WTC11 (cell line): Measurements from ENCODE around the gene FRA10AC1. TPM values are rescaled to one million over a fixed set of nuclear protein-coding genes. Genes with fewer than 3 reads are reported as not detected.
"Not testable (repeated sequence)": the region's sequence is repeated elsewhere in the genome, so short reads cannot be mapped to it uniquely, and the experiment has no call there.

ENCODE experiments used
- ATAC-seq: fragments of 200-7000 bp; cut with Tn5 transposase; 2 replicates; pipeline ENCODE4 v1.10.0; 2021; ENCODE audit warnings: mild to moderate bottlenecking, moderate library complexity
- CTCF ChIA-PET: fragments of 300-600 bp; sonication (Branson Sonifier 250); formaldehyde crosslinking; loops from one replicate; lab custom pipeline; 2021; ENCODE audit warnings: antibody characterized with exemption; lab: Charles Lee
- POLR2A ChIA-PET: fragments of 350-600 bp; sonication (Branson Sonifier 250); formaldehyde crosslinking; loops from one replicate; lab custom pipeline; 2021; ENCODE audit warnings: antibody characterized with exemption; lab: Charles Lee
- DNase-seq: peaks from one replicate; pipeline ENCODE4 v3.0.0; 2021; ENCODE audit warnings: low spot score
- H3K27ac Mint-ChIP-seq: 2 replicates; pipeline ENCODE4 v1.8.0; 2021; ENCODE audit warnings: mixed read lengths
- H3K27me3 Mint-ChIP-seq: 2 replicates; pipeline ENCODE4 v1.8.0; 2021; ENCODE audit warnings: low read depth, mild to moderate bottlenecking, moderate library complexity, mixed read lengths
- H3K36me3 Mint-ChIP-seq: 2 replicates; pipeline ENCODE4 v1.8.0; 2021; ENCODE audit warnings: mixed read lengths
- H3K4me1 Mint-ChIP-seq: 2 replicates; pipeline ENCODE4 v1.8.0; 2022; ENCODE audit warnings: mixed read lengths
- H3K4me3 Mint-ChIP-seq: 2 replicates; pipeline ENCODE4 v1.8.0; 2021; ENCODE audit warnings: mild to moderate bottlenecking, moderate library complexity, mixed read lengths
- H3K9me3 Mint-ChIP-seq: 2 replicates; pipeline ENCODE4 v1.8.0; 2021; ENCODE audit warnings: mixed read lengths
- CBFB ChIP-seq: sonication (generic); formaldehyde crosslinking; IDR thresholded peaks from 2 replicates; pipeline ENCODE4 v1.8.1; 2022; ENCODE audit warnings: mild to moderate bottlenecking, low read depth, missing genetic modification reagents
- CREM ChIP-seq: sonication (generic); formaldehyde crosslinking; IDR thresholded peaks from 2 replicates; pipeline ENCODE4 v1.8.1; 2022; ENCODE audit warnings: mild to moderate bottlenecking, missing genetic modification reagents, moderate library complexity
- HMGXB4 ChIP-seq: sonication (generic); formaldehyde crosslinking; IDR thresholded peaks from 2 replicates; pipeline ENCODE4 v1.8.1; 2023; ENCODE audit warnings: mild to moderate bottlenecking, moderate library complexity, missing genetic modification reagents
- MYBL2 ChIP-seq: sonication (generic); formaldehyde crosslinking; IDR thresholded peaks from 2 replicates; pipeline ENCODE4 v1.8.1; 2023; ENCODE audit warnings: mild to moderate bottlenecking, moderate library complexity, missing genetic modification reagents
- OVOL2 ChIP-seq: fragments of 250-450 bp; sonication (Bioruptor Pico); IDR thresholded peaks from 2 replicates; pipeline ENCODE4 v1.9.0; 2021; ENCODE audit warnings: mild to moderate bottlenecking, borderline replicate concordance
- TEAD1 ChIP-seq: sonication (generic); formaldehyde crosslinking; IDR thresholded peaks from 2 replicates; pipeline ENCODE4 v1.8.0; 2022; ENCODE audit warnings: mild to moderate bottlenecking, missing genetic modification reagents
- USF2 ChIP-seq: sonication (generic); formaldehyde crosslinking; IDR thresholded peaks from 2 replicates; pipeline ENCODE4 v1.8.1; 2023; ENCODE audit warnings: mild to moderate bottlenecking, missing genetic modification reagents, moderate library complexity
- ZNF219 ChIP-seq: sonication (generic); formaldehyde crosslinking; IDR thresholded peaks from 2 replicates; pipeline ENCODE4 v1.8.0; 2023; ENCODE audit warnings: missing genetic modification reagents, mild to moderate bottlenecking, borderline replicate concordance
- ZNF396 ChIP-seq: fragments of 250-450 bp; sonication (Bioruptor Pico); IDR thresholded peaks from 2 replicates; pipeline ENCODE4 v1.8.0; 2021; ENCODE audit warnings: mild to moderate bottlenecking, moderate library complexity, borderline replicate concordance
- total RNA-seq: library from RNA; stranded (reverse); gene quantifications from 3 replicates; pipeline ENCODE4 v1.2.3, GENCODE V29; 2021
- TF ChIP-seq, protein P1 (sequence below): sonication (generic); formaldehyde crosslinking; IDR thresholded peaks from 2 replicates; pipeline ENCODE4 v1.8.0; 2022; ENCODE audit warnings: mild to moderate bottlenecking, missing genetic modification reagents
- TF ChIP-seq, protein P2 (sequence below): sonication (generic); formaldehyde crosslinking; IDR thresholded peaks from 2 replicates; pipeline ENCODE4 v1.8.1; 2023; ENCODE audit warnings: mild to moderate bottlenecking, missing genetic modification reagents
- TF ChIP-seq, protein P3 (sequence below): fragments of 250-450 bp; sonication (Bioruptor Pico); IDR thresholded peaks from 2 replicates; pipeline ENCODE4 v1.9.0; 2021; ENCODE audit warnings: mild to moderate bottlenecking, borderline replicate concordance
- TF ChIP-seq, protein P4 (sequence below): sonication (generic); formaldehyde crosslinking; IDR thresholded peaks from 2 replicates; pipeline ENCODE4 v1.8.1; 2023; ENCODE audit warnings: mild to moderate bottlenecking, missing genetic modification reagents, borderline replicate concordance
- TF ChIP-seq, protein P5 (sequence below): sonication (generic); formaldehyde crosslinking; IDR thresholded peaks from 2 replicates; pipeline ENCODE4 v1.8.0; 2023; ENCODE audit warnings: missing genetic modification reagents, mild to moderate bottlenecking, borderline replicate concordance

Gene FRA10AC1
- total RNA-seq, 1 experiment from 2014 or later, result 14.1 TPM

- ATAC-seq, result no peak
- Mint-ChIP-seq H3K9me3 (no peaks in the 10 kb centered on the region), H3K27ac (no peak overlapping the region), H3K27me3 (no peaks in the 10 kb centered on the region; the same call in 1 of the 2 replicates), H3K4me3 (no peak overlapping the region), H3K36me3 (peaks cover 11% of the 10 kb centered on the region), H3K4me1 (peaks cover 14% of the 10 kb centered on the region)
- POLR2A ChIA-PET, result interaction anchor here (0.6 to 1.1 kb wide), 3 partner anchors 19 to 220 kb away, joined by 3 to 6 read pairs (median 4); partner anchors contain the start of gene MYOF
- no peak for DNase-seq
- TF ChIP-seq OVOL2 (CRISPR knock-in tag) (no peak), CREM (no peak), MYBL2 (CRISPR knock-in tag) (no peak), ZNF219 (CRISPR knock-in tag) (no peak)
- TF ChIP-seq, protein P1, sequence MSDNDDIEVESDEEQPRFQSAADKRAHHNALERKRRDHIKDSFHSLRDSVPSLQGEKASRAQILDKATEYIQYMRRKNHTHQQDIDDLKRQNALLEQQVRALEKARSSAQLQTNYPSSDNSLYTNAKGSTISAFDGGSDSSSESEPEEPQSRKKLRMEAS (CRISPR knock-in tag), result no peak
- TF ChIP-seq, protein P2, sequence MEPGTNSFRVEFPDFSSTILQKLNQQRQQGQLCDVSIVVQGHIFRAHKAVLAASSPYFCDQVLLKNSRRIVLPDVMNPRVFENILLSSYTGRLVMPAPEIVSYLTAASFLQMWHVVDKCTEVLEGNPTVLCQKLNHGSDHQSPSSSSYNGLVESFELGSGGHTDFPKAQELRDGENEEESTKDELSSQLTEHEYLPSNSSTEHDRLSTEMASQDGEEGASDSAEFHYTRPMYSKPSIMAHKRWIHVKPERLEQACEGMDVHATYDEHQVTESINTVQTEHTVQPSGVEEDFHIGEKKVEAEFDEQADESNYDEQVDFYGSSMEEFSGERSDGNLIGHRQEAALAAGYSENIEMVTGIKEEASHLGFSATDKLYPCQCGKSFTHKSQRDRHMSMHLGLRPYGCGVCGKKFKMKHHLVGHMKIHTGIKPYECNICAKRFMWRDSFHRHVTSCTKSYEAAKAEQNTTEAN, result no peak
- TF ChIP-seq, protein P3, sequence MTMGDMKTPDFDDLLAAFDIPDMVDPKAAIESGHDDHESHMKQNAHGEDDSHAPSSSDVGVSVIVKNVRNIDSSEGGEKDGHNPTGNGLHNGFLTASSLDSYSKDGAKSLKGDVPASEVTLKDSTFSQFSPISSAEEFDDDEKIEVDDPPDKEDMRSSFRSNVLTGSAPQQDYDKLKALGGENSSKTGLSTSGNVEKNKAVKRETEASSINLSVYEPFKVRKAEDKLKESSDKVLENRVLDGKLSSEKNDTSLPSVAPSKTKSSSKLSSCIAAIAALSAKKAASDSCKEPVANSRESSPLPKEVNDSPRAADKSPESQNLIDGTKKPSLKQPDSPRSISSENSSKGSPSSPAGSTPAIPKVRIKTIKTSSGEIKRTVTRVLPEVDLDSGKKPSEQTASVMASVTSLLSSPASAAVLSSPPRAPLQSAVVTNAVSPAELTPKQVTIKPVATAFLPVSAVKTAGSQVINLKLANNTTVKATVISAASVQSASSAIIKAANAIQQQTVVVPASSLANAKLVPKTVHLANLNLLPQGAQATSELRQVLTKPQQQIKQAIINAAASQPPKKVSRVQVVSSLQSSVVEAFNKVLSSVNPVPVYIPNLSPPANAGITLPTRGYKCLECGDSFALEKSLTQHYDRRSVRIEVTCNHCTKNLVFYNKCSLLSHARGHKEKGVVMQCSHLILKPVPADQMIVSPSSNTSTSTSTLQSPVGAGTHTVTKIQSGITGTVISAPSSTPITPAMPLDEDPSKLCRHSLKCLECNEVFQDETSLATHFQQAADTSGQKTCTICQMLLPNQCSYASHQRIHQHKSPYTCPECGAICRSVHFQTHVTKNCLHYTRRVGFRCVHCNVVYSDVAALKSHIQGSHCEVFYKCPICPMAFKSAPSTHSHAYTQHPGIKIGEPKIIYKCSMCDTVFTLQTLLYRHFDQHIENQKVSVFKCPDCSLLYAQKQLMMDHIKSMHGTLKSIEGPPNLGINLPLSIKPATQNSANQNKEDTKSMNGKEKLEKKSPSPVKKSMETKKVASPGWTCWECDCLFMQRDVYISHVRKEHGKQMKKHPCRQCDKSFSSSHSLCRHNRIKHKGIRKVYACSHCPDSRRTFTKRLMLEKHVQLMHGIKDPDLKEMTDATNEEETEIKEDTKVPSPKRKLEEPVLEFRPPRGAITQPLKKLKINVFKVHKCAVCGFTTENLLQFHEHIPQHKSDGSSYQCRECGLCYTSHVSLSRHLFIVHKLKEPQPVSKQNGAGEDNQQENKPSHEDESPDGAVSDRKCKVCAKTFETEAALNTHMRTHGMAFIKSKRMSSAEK, result no peak
- TF ChIP-seq, protein P4, sequence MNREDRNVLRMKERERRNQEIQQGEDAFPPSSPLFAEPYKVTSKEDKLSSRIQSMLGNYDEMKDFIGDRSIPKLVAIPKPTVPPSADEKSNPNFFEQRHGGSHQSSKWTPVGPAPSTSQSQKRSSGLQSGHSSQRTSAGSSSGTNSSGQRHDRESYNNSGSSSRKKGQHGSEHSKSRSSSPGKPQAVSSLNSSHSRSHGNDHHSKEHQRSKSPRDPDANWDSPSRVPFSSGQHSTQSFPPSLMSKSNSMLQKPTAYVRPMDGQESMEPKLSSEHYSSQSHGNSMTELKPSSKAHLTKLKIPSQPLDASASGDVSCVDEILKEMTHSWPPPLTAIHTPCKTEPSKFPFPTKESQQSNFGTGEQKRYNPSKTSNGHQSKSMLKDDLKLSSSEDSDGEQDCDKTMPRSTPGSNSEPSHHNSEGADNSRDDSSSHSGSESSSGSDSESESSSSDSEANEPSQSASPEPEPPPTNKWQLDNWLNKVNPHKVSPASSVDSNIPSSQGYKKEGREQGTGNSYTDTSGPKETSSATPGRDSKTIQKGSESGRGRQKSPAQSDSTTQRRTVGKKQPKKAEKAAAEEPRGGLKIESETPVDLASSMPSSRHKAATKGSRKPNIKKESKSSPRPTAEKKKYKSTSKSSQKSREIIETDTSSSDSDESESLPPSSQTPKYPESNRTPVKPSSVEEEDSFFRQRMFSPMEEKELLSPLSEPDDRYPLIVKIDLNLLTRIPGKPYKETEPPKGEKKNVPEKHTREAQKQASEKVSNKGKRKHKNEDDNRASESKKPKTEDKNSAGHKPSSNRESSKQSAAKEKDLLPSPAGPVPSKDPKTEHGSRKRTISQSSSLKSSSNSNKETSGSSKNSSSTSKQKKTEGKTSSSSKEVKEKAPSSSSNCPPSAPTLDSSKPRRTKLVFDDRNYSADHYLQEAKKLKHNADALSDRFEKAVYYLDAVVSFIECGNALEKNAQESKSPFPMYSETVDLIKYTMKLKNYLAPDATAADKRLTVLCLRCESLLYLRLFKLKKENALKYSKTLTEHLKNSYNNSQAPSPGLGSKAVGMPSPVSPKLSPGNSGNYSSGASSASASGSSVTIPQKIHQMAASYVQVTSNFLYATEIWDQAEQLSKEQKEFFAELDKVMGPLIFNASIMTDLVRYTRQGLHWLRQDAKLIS, result no peak
- TF ChIP-seq, all 79 proteins: peak for 0
- CTCF ChIA-PET, result interaction anchor here (0.7 to 2.5 kb wide), 10 partner anchors 18 to 157 kb away, joined by 3 to 38 read pairs (median 4); partner anchors contain the start of gene LGI1
Measured at GRCh38 chr10:93701866-93702209, 554 bp downstream of the FRA10AC1 start.

DNA sequence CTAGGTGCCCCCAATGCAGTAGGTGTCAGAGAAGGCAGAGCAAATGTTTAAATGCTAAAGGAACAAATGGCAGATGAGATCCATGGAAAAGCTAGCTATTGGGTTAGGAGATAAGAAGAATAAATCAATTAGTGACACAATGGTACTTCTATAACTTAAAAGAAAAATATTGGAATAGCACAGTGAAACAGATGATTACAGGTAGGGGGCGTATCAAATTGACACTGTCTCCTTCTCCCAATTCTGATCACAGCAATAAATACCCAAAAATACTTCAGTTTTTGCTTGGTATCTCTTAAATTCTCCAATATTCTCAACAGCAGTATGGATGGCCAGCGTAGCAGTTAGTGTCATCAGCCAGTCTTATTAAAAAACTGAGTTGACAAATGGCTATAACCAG is 5.2 kb downstream of the FRA10AC1 start:
- POLR2A ChIA-PET, result no interaction called here
- H3K36me3 Mint-ChIP-seq, result peaks cover 32% of the 10 kb centered on the region
- H3K27ac Mint-ChIP-seq, result no peak overlapping the region
- H3K9me3 Mint-ChIP-seq, result no peaks in the 10 kb centered on the region
- no peak for TF ChIP-seq ZNF219 (CRISPR knock-in tag)
- TF ChIP-seq ZNF396 (CRISPR knock-in tag), result no peak
- TF ChIP-seq, protein P5, sequence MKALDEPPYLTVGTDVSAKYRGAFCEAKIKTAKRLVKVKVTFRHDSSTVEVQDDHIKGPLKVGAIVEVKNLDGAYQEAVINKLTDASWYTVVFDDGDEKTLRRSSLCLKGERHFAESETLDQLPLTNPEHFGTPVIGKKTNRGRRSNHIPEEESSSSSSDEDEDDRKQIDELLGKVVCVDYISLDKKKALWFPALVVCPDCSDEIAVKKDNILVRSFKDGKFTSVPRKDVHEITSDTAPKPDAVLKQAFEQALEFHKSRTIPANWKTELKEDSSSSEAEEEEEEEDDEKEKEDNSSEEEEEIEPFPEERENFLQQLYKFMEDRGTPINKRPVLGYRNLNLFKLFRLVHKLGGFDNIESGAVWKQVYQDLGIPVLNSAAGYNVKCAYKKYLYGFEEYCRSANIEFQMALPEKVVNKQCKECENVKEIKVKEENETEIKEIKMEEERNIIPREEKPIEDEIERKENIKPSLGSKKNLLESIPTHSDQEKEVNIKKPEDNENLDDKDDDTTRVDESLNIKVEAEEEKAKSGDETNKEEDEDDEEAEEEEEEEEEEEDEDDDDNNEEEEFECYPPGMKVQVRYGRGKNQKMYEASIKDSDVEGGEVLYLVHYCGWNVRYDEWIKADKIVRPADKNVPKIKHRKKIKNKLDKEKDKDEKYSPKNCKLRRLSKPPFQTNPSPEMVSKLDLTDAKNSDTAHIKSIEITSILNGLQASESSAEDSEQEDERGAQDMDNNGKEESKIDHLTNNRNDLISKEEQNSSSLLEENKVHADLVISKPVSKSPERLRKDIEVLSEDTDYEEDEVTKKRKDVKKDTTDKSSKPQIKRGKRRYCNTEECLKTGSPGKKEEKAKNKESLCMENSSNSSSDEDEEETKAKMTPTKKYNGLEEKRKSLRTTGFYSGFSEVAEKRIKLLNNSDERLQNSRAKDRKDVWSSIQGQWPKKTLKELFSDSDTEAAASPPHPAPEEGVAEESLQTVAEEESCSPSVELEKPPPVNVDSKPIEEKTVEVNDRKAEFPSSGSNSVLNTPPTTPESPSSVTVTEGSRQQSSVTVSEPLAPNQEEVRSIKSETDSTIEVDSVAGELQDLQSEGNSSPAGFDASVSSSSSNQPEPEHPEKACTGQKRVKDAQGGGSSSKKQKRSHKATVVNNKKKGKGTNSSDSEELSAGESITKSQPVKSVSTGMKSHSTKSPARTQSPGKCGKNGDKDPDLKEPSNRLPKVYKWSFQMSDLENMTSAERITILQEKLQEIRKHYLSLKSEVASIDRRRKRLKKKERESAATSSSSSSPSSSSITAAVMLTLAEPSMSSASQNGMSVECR (CRISPR knock-in tag), result no peak
- no peak for TF ChIP-seq USF2 (CRISPR knock-in tag)
- no peak for TF ChIP-seq CREM
- TF ChIP-seq HMGXB4, result no peak
- TF ChIP-seq CBFB (CRISPR knock-in tag), result no peak
- TF ChIP-seq TEAD1 (CRISPR knock-in tag), result no peak
- TF ChIP-seq, all 79 proteins: peak for 0
- Mint-ChIP-seq H3K27me3 (no peaks in the 10 kb centered on the region), H3K4me3 (no peak overlapping the region), H3K4me1 (peaks cover 12% of the 10 kb centered on the region)
- ATAC-seq (0 out of 2 replicates have a peak, but pooled peaks have one; percentile 22), DNase-seq (no peak)
- CTCF ChIA-PET, result interaction anchor here (0.6 to 2.0 kb wide), 6 partner anchors 48 to 498 kb away, joined by 3 to 6 read pairs (median 4); no protein-coding TSS in a partner anchor

- H3K27me3 Mint-ChIP-seq, DNase-seq, H3K27ac Mint-ChIP-seq, ATAC-seq, H3K9me3 Mint-ChIP-seq, H3K4me3 Mint-ChIP-seq, POLR2A ChIA-PET: not testable (repeated sequence)
- Mint-ChIP-seq H3K4me1 (peaks cover 12% of the 10 kb centered on the region), H3K36me3 (peaks cover 35% of the 10 kb centered on the region)
- CTCF ChIA-PET, result interaction anchor here (1.3 kb wide), 1 partner anchor 154 kb away, joined by 4 read pairs; no protein-coding TSS in a partner anchor
Measured at GRCh38 chr10:93696582-93696981, 5.8 kb downstream of the FRA10AC1 start.
